ENCODE measurements around the gene TACO1.

TACO1 gene

GRCh38 chr17:63645775-63646487 lies 45.2 kb downstream of the TACO1 start:
- no peak for DNase-seq (ENCODE audit: low read depth)
- H3K4me3 ChIP-seq (ENCODE audit: low read depth, low read length): no peak overlapping the region
- TF ChIP-seq, protein P1, sequence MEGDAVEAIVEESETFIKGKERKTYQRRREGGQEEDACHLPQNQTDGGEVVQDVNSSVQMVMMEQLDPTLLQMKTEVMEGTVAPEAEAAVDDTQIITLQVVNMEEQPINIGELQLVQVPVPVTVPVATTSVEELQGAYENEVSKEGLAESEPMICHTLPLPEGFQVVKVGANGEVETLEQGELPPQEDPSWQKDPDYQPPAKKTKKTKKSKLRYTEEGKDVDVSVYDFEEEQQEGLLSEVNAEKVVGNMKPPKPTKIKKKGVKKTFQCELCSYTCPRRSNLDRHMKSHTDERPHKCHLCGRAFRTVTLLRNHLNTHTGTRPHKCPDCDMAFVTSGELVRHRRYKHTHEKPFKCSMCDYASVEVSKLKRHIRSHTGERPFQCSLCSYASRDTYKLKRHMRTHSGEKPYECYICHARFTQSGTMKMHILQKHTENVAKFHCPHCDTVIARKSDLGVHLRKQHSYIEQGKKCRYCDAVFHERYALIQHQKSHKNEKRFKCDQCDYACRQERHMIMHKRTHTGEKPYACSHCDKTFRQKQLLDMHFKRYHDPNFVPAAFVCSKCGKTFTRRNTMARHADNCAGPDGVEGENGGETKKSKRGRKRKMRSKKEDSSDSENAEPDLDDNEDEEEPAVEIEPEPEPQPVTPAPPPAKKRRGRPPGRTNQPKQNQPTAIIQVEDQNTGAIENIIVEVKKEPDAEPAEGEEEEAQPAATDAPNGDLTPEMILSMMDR (IDR thresholded peaks at IDR 0.05; ENCODE audit: low read depth, low read length, missing control alignments): no peak

DNA sequence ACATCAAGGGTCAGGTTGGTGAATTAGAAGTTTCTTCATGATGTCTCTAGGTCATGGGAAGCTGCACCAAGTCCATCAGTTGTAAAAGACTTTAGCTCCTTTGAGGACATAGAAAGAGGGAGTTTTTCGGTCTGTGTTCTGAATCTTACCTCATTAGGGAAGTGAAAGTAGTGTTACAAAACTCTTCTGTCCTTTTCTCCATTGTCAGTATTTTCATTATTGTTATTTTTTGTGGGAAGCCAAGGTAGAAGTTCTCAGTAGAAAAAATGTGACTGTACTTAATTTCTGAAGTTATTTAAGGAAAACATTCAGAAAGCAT lies 45.8 kb downstream of the TACO1 start:
- TF ChIP-seq, protein P1 (IDR thresholded peaks at IDR 0.05; ENCODE audit: low read depth, low read length, missing control alignments): no peak
- peak; percentile 44 for DNase-seq (ENCODE audit: low read depth)
- H3K4me3 ChIP-seq (ENCODE audit: low read depth, low read length): no peak overlapping the region

DNA sequence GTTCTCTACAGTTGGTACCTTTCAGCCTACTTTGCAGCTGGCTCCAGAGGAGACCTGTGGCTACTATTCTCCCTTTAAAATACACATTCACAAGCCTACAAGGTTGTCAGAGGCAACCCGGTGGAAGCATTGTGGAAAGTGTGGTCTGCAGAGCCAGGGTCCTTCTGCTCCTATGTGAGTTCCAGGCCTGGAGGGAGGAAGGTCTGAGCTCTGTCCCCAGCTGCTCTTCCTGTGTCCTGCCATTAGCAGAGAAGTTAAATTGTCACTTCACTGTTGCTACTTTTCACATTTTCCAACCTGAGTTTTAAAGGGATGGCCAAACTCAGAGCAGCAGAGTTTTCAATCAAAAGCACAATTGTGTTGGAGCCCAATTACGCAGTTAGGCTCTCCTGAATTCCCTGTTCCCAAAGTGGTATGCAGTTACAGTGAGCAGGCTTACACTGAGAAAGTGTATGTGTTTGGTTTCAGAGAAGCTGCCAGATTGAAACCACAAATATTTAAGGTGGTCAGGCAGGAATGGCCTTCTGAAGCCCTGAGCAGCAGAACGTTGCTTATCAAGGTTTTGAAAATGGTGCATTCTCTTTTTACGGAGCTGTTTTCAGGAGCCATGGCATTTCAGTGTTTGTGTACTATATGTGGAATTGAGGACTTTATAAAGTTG lies 46.5 kb downstream of the TACO1 start:
- DNase-seq (ENCODE audit: low read depth): no peak
- TF ChIP-seq, protein P1 (IDR thresholded peaks at IDR 0.05; ENCODE audit: low read depth, low read length, missing control alignments): no peak
- H3K4me3 ChIP-seq (ENCODE audit: low read depth, low read length): no peak overlapping the region

DNA sequence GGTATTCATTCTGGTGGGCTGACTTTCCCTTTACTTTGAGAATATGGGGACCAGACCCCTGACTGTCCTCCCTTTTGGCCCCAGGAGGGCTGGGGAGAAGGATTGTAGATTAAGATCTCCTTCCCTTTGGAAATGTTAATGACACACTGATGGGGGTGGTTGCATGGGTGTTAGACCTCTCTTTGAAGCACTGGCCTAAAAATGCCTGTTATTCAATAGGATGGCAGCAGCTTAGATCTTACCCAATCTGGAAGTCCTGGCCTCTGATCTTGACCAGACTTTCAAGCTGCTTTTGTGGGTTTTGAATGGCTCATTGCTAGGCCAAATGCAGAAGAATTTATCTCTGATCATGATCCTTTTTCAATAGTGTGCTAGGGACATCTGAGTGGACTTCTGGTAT lies 47.2 kb downstream of the TACO1 start:
- TF ChIP-seq, protein P1 (IDR thresholded peaks at IDR 0.05; ENCODE audit: low read depth, low read length, missing control alignments): no peak
- no peak for DNase-seq (ENCODE audit: low read depth)
- H3K4me3 ChIP-seq (ENCODE audit: low read depth, low read length): no peak overlapping the region

DNA sequence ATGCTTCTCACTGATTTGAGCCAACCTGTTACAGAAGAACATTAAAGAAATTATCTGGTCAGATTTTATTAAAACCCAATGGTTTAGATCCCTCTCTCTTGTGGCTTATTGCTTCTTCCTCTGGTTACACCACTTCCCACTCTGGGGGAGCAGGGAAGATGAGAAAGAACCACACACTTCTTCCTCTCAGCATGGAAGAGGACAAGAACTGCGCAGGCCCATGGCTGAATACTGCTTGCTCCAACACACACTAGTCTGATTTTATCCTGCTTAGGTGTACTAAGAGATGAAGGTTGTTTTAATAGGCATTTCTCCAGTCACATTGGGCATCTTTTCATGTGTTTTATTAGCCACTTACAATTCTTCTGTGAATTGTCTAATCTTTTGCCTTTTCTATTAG lies 49.1 kb downstream of the TACO1 start:
- no peak for DNase-seq (ENCODE audit: low read depth)
- H3K4me3 ChIP-seq (ENCODE audit: low read depth, low read length): no peak overlapping the region
- TF ChIP-seq, protein P1 (IDR thresholded peaks at IDR 0.05; ENCODE audit: low read depth, low read length, missing control alignments): no peak

DNA sequence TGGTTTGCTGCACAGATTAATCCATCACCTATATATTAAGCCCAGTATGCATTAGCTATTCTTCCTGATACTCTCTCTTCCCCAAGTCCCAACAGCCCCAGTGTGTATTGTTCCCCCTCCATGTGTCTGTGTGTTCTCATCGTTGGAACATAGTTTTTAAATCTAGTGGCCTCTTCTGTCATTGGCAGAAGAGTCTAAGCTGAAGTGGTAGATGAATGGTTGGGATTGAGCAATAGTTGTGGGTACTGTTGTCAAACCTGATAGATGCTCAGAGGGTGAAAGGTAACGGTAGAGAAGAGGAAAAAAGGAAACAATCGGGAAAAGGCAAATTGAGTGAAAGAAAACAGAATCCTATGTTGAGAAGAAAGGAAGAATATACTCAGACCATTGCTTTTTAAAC lies 51.4 kb downstream of the TACO1 start:
- DNase-seq (ENCODE audit: low read depth): no peak
- TF ChIP-seq, protein P1 (IDR thresholded peaks at IDR 0.05; ENCODE audit: low read depth, low read length, missing control alignments): no peak
- no peak overlapping the region for H3K4me3 ChIP-seq (ENCODE audit: low read depth, low read length)

- H3K4me3 ChIP-seq (ENCODE audit: low read depth, low read length): no peak overlapping the region
- TF ChIP-seq, protein P1 (IDR thresholded peaks at IDR 0.05; ENCODE audit: low read depth, low read length, missing control alignments): no peak
- no peak for DNase-seq (ENCODE audit: low read depth)
These were observed 52.4 kb downstream of the TACO1 start for GRCh38 chr17:63653050-63653449.
